ENCODE measurements around the gene PIP4P1.

DNA sequence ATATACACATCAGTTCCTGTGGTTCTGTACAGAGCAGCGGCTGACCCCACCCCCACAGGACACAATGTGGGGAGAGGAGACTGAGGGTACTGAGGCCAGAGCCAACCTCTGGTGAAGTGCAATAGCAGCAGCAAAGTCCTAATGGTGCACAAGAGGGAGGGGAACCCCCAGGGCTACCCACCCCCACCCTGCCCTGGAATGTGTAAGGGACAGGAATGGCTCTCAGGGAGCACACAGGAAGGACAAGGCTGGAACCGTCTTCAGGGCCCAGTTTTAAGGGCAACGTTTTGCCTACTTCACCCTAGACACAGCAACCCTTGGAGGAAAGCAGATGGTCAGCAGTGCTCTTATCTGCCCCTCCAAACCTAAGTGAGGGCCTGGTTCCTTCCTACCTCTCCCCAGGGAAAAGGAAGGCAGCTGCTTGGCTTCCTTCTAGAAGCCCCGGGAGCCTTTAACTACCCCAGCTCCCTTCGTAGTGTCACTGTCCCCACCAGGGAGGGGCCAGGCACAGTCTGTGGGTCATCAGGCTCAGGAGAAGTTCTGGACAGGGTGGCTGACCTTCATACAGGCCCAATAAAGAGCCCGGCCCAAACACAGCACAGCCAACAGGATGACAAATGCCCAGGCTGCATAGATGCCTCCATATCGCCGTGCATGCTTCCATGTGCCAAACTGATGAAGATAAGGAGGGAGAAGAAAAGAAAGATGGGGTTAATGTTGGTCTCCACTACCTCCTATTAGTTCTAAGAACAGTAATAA lies 3.0 kb downstream of the PIP4P1 start:
- TF ChIP-seq GATA2 (IDR thresholded peaks at IDR 0.05; ENCODE audit: low read depth, low read length) (no peak), GATA3 (IDR thresholded peaks at IDR 0.05; ENCODE audit: low read depth, low read length) (no peak)
